Limb (tissue), 2 donors: ENCODE measurements around the gene SPECC1L.
A peak's percentile ranks its signal among the peaks of the same experiment; 100 is the strongest.
"Not testable (repeated sequence)": the region's sequence is repeated elsewhere in the genome, so short reads cannot be mapped to it uniquely, and the experiment has no call there.

Experiments
- DNase-seq, 2 donors: peaks; one replicate each; pipeline ENCODE4 v3.0.0-alpha.2; 2016; ENCODE audit errors: extremely low spot score in 2 of 2

Gene SPECC1L

GRCh38 chr22:24284747-24285203, 14.1 kb downstream of the SPECC1L start:
- DNase-seq: no peak

- no peak for DNase-seq
Observed at GRCh38 chr22:24285245-24285644, 14.6 kb downstream of the SPECC1L start.

- not testable (repeated sequence) for DNase-seq
Observed at GRCh38 chr22:24287212-24287611, 16.6 kb downstream of the SPECC1L start.

- DNase-seq: not testable (repeated sequence)
Observed at GRCh38 chr22:24287801-24288200, 17.2 kb downstream of the SPECC1L start.

- DNase-seq: peak in 1 of 2 donors; percentile 76
Observed at GRCh38 chr22:24289114-24289513, 18.5 kb downstream of the SPECC1L start.

- DNase-seq: no peak
Observed at GRCh38 chr22:24289741-24290163, 19.1 kb downstream of the SPECC1L start.

- DNase-seq: no peak
Observed at GRCh38 chr22:24290459-24290858, 19.8 kb downstream of the SPECC1L start.

- DNase-seq: no peak
Observed at GRCh38 chr22:24291515-24292201, 21.0 kb downstream of the SPECC1L start.

- not testable (repeated sequence) for DNase-seq
Observed at GRCh38 chr22:24292202-24292830, 21.7 kb downstream of the SPECC1L start.

- not testable (repeated sequence) for DNase-seq
Observed at GRCh38 chr22:24294913-24295312, 24.3 kb downstream of the SPECC1L start.

- not testable (repeated sequence) for DNase-seq
Observed at GRCh38 chr22:24298497-24299155, 28.0 kb downstream of the SPECC1L start.

GRCh38 chr22:24300522-24300921, 29.9 kb downstream of the SPECC1L start:
- not testable (repeated sequence) for DNase-seq

GRCh38 chr22:24302591-24302990, 32.0 kb downstream of the SPECC1L start:
- DNase-seq: no peak

- DNase-seq: no peak
Observed at GRCh38 chr22:24303007-24303406, 32.4 kb downstream of the SPECC1L start.

GRCh38 chr22:24304062-24304675, 33.5 kb downstream of the SPECC1L start:
- no peak for DNase-seq

- DNase-seq: no peak
Observed at GRCh38 chr22:24305260-24305692, 34.6 kb downstream of the SPECC1L start.

GRCh38 chr22:24310969-24311368, 40.3 kb downstream of the SPECC1L start:
- DNase-seq: no peak

- no peak for DNase-seq
Observed at GRCh38 chr22:24315367-24315966, 44.8 kb downstream of the SPECC1L start.

GRCh38 chr22:24316264-24316663, 45.6 kb downstream of the SPECC1L start:
- DNase-seq: not testable (repeated sequence)

- not testable (repeated sequence) for DNase-seq
Observed at GRCh38 chr22:24317511-24317910, 46.9 kb downstream of the SPECC1L start.

- DNase-seq: no peak
Observed at GRCh38 chr22:24319451-24319850, 48.8 kb downstream of the SPECC1L start.
